NCI-H1930 (cell line): ENCODE measurements around the gene GALNT3.

Source experiments
- DNase-seq, 2 experiments: peaks; one replicate each; lab custom pipeline; 2025; lab: John Stamatoyannopoulos, UW

GALNT3 gene

GRCh38 chr2:165796129-165796528, 2.1 kb upstream of the GALNT3 start:
- no peak for DNase-seq

DNA sequence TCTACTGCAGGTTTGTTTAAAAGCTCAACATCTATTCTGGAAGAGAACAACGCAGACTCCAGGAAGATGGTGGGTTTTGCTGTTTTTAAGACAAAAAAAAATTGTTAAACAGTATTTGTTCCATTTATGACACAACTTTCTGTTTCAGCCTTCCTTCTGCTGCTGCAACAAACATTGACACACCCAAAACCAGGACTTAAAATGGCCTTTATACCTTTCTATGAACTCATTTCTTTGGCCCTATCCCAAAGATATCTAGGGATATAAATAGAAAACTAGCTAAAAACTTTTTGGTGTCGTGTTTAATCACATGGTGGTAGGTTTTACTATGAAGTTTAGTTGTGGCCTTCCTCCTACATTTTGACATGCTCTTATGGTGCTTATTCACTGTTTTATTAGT, 964 bp upstream of the GALNT3 start:
- no peak for DNase-seq

GRCh38 chr2:165794536-165794928, 485 bp upstream of the GALNT3 start:
- peak in 1 of 2 experiments; percentile 6 for DNase-seq

DNA sequence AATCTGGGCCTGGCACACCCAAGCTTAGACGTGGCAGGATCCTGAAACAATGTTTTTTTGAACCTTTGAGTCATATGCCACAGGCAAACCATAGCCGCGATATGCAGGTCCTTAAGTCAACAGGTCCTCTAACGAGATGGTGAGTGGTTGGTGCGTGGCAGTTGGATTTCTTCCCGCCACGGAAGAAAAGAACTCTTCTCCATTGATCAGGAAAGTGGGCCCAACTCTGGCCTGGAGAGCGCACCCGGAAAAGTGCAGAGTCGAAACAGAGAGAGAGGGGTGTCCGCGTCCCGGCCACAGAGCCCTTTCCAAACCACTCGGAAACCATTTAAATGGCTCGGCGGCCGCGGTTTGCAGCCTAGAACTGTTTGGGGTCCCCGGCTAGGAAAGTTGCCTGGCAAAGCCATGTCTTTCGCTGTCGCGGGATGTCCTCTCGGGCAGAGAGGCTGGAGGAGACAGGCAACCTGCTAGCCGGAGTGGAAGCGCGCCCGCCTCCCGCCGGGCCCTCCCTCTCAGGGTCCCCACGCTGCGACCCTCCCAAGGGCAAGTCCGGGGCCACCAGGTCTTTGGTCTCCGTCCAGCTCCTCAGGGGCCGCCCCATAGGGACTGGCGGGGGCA, 777 bp downstream of the GALNT3 start:
- no peak for DNase-seq

GRCh38 chr2:165792104-165792454, 2.0 kb downstream of the GALNT3 start:
- DNase-seq = no peak

GRCh38 chr2:165791421-165792103, 2.5 kb downstream of the GALNT3 start:
- no peak for DNase-seq

DNA sequence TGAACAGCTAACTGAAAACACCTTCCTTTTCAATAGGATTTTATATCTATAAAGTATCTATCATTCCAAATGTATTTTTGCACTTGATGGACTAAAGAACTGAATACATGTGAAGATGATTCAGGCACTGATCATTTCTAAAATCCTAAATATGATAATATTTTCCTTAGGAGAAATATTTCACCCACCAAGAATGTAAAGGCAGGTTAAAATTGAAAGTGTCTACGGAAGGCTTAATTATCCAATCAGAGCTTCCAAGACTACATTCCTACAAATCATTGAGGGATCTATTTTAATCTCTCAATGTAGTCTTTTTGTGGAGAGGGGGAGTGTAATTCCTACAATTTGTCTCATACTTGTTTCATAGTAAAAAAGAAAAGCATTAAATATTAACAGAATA, 3.6 kb downstream of the GALNT3 start:
- DNase-seq = no peak

DNA sequence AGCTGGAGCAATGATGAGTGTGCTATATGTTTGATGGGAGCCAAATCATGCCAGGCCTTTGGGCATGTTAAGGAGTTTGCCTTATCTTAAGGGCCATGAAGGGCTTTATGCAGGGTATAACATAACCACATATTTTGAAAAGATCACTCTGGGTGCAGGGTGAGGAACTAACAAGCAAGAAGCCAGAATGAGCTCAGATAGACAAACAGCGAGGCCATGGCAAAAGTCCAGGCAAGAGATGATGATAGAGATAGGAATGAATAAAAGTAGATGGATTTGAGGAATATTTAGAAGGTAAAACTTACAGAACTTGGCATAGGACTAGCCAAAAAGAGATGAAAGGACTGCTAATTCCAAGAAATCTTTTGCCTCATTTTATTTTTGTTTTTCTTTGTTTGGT, 6.7 kb downstream of the GALNT3 start:
- no peak for DNase-seq

DNA sequence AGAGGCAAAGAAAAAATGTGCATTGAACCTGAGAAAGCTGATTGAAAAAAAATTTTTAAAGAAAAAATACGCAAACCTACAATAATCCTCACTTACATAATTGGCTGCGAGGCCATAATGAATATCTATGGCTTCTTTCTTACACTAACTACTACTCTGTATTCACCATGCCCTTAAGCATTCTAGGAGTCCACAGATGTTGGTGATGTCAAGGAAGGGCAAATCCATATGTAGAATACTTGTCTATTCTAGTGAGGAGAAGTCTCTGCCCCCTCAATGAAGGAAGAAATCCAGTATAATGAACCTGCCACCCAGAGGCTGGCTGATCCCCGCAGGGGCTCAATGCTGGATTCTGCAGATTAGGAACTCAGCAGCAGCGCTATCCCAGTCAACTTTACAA, 14.3 kb downstream of the GALNT3 start:
- no peak for DNase-seq

DNA sequence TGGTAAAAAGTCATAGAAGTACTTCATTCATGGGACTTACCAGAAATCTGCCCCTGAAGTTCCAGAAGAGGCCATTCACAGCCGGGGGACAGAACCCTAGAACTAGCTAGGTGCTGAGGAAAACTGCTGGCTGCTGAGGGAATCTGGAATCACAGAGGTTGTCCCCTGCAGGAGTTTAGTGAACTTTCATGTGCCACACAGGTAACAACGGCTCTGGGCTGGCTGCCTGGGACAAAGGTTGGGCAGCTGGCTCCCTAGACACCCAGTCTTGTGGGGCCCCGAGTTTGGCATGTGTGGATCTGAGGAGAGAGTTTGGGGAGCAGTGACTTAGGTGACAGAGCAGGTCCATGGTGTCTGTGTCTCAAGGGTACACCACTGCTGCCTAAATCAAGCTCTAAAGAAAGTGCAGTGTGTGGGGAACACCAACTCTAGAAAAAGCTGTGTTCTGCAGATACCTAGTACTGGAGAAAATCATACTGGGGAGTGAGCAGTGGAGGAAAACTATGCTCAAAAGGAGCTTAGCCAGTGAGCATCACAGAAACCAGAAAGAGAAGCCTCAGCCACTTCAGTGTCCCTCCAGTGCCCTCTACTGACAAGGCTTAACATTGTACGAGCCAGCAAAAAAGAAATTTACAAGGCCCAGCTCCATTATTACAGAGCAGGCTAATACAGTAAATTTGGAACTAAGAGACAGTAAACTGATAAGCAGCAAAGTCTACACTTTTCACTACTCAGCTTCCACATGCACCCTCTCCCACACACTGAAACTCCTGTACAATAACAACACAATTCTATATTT, 15.2 kb downstream of the GALNT3 start:
- DNase-seq = no peak

- no peak for DNase-seq
These were observed 15.9 kb downstream of the GALNT3 start for GRCh38 chr2:165778187-165778556.

GRCh38 chr2:165777522-165778186, 16.4 kb downstream of the GALNT3 start:
- DNase-seq = no peak

- no peak for DNase-seq
These were observed 17.3 kb downstream of the GALNT3 start for GRCh38 chr2:165776796-165777195.

- no peak for DNase-seq
These were observed 18.0 kb downstream of the GALNT3 start for GRCh38 chr2:165776013-165776412.

GRCh38 chr2:165773684-165774083, 20.4 kb downstream of the GALNT3 start:
- no peak for DNase-seq

DNA sequence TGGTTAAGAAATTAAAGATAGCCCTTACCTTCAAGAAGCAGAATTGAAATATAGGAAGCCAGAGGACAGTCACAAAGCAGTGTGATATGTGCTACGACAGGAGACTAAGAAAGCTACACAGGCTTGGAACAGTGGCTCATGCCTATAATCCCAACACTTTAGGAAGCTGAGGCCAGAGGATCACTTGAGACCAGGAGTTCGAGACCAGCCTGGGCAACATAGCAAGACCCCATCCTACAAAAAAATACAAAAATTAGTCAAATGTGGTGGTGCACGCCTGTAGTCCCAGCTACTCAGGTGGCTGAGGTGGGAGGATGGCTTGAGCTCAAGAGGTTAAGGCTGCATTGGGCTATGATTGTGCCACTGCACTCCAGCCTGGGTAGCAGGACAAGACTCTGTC, 21.9 kb downstream of the GALNT3 start:
- DNase-seq = no peak

DNA sequence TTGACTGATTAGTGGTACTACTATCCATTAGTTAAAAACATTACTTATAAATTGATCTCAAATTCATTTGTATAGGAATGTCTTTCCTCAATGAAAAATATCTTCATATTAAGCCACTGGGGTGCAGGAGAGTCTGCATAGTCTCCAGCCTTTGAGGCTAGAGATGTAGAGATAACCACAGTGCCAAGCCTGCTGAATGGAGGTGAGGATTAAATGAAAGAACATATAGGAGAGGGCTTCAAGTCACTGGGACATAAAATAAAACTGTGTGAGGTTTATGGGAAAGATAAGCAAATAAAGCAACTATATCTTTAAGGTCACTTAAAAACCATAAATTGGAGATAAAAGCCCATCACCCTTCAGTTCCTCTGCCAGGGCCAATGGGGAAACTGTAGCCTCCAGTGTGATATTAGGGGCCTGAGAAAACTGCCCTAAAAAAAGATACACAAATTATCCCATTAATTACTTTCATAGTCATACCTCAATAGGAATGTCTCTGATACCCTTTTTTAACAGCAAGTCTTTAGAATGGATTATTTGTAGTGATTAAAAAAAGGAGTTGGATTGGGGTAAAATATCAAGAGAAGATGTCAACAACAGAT, 27.6 kb downstream of the GALNT3 start:
- DNase-seq = no peak

DNA sequence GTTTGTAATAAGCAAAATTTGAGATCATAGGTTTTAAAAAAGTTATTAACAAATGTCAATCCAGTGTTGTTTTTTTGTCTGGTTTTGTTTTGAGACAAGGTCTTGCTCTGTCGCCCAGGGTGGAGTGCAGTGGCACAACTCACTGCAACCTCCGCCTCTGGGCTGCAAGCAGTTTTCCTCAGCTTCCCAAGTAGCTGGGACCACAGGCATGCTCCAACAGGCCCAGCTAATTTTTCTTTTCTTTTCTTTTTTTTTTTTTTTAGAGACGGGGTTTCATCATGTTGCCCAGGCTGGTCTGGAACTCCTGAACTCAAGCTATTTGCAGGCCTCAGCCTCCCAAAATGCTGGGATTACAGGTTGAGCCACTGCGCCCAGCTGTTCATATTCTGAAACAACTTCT, 31.3 kb downstream of the GALNT3 start:
- DNase-seq = no peak

DNA sequence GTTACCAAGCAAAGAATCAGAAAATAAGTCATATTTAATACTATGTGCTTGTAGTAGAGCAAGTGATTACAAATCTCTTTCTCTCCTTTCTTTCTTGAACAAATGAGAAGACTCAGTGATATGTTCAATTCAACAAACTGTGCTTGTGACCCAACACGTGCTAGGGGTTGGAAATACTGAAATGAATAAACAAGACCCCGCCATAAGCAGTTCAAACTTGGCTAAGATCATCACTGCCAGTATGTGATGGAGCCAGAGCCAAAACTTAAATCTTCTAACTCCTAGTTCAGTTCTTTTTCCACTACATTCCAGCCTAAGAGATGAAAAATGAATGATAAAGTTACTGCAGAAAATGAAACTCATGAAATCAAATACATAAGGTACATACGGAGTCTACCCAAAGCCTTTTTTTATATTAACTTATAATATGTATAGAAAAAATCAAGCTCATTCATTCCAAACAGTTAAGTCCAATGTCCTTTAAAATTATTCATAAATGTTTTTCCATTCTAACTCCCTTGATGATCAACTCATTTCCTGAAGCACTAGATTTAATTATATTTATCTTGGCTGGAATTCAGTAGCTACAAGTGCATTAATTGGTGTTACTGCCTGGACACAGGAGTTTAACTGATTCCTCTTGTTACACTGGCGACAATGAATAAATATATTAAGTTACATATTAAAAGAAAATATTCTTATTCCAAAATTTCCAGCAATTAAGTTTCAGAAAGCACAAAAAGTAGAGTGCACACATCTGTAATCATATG, 36.0 kb downstream of the GALNT3 start:
- DNase-seq = peak; percentile 7 to 34

- DNase-seq = no peak
These were observed 47.5 kb downstream of the GALNT3 start for GRCh38 chr2:165746501-165746900.

DNA sequence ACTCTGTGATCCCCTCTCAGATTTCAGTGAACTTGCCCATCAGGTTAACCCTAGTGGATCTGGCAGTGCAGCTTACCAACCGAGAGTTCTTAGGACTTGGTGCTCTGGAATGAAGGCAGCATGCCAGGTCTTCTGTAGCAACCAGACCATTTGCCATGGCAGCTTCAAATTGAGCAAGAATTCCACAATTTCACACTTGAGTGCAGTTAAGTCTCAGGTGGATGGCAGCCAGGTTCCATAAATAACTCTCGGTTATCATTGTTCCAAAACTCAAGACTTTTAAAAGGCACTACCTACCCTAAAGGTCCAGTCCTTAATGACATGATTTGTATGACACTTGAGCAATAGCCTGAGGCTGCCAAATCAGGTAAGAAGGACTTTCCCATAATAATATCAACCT, 48.1 kb downstream of the GALNT3 start:
- DNase-seq = no peak

- DNase-seq = no peak
These were observed 50.6 kb downstream of the GALNT3 start for GRCh38 chr2:165743442-165743841.
